GM12865 (cell line): ENCODE results near the gene PSMD7.
"Not testable (repeated sequence)": the region's sequence is repeated elsewhere in the genome, so short reads cannot be mapped to it uniquely, and the experiment has no call there.

Experiments
- DNase-seq: peaks from one replicate; pipeline ENCODE4 v3.0.0; 2010; ENCODE audit warnings: low read depth
- H3K4me3 ChIP-seq: 2 replicates; pipeline ENCODE4 v1.5.1; 2011; ENCODE audit warnings: mild to moderate bottlenecking, low read depth, low read length, control low read depth
- TF ChIP-seq, protein P1 (sequence below): IDR thresholded peaks from 2 replicates; pipeline ENCODE4 v1.5.1; 2011; ENCODE audit warnings: low read length, control low read depth, low read depth, inconsistent platforms; ENCODE audit not compliant: insufficient read depth; ENCODE audit errors: missing control alignments

PSMD7 gene

DNA sequence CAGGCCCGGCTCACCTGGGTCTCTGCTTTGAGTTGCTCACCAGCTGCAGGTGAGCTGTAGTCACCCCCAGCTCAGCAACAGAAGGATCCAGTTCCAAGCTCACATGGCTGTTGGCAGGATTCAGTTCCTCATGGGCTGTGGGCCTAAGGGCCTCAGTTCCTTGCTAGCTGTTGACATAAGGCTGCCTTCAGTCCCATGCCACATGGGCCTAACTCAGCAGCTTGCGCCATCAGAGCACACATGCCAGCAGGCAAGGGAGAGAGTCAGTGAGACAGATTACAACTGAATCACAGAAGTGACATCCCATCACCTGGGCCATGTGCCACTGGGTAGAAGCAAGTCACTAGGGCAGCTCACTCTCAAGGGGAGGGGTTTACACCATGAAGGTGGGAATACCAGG is 24.7 kb downstream of the PSMD7 start:
- no peak overlapping the region for H3K4me3 ChIP-seq
- DNase-seq: no peak
- TF ChIP-seq, protein P1, sequence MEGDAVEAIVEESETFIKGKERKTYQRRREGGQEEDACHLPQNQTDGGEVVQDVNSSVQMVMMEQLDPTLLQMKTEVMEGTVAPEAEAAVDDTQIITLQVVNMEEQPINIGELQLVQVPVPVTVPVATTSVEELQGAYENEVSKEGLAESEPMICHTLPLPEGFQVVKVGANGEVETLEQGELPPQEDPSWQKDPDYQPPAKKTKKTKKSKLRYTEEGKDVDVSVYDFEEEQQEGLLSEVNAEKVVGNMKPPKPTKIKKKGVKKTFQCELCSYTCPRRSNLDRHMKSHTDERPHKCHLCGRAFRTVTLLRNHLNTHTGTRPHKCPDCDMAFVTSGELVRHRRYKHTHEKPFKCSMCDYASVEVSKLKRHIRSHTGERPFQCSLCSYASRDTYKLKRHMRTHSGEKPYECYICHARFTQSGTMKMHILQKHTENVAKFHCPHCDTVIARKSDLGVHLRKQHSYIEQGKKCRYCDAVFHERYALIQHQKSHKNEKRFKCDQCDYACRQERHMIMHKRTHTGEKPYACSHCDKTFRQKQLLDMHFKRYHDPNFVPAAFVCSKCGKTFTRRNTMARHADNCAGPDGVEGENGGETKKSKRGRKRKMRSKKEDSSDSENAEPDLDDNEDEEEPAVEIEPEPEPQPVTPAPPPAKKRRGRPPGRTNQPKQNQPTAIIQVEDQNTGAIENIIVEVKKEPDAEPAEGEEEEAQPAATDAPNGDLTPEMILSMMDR: no peak

DNA sequence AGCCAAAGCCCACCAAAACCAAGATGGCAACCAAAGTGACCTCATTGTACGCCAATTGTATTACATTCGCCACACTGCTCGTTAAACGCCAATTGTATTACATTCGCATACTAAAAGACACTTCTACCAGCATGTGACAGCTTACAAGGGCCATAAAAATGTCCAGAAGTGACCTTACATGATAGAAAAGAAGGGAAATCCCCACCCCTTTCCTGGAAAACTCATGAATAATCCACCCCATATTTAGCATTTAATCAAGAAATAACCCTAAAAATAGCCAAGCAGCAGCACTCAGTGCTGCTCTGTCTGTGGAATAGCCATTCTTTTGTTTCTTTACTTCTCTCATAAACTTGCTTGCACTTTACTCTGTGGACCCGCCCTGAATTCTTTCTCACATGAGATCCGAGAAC is 25.7 kb downstream of the PSMD7 start:
- no peak overlapping the region for H3K4me3 ChIP-seq
- DNase-seq: no peak
- TF ChIP-seq, protein P1: no peak

DNA sequence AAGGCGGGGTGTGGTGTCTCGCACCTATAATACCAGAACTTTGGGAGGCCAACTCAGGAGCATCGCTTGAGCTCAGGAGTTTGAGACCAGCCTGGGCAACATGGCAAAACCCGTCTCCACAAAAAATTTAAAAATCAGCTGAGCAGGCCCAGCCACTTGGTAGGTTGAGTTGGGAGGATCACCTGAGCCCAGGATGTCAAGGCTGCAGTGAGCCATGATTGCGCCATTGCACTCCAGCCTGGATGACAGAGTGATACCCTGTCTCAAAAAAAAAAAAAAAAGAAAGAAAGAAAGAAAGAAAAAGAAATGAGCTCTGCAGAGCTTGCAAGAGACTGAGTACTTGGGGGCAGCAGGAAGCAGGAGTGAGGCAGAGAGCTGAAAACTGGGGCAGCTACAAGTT is 28.2 kb downstream of the PSMD7 start:
- not testable (repeated sequence) for H3K4me3 ChIP-seq, DNase-seq

DNA sequence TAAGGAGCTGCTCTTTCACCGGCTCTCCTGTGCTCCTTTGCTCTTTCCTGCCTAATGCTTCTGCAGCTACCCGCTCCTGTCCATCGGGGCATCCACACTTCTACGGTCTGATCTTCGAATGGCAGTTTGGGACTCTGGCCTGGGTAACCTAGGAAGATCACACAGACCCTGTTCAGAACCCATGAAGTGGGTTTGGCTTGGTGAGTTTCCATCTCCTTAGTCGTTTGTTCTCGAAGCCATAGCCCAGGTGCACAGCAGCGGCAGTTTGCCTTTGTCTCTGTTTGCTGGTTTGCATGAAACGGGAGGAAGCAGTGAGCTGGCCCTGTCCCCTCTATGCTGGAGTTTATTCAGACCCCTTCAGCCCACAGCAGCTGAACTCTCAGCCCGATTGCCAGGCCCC is 29.0 kb downstream of the PSMD7 start:
- no peak overlapping the region for H3K4me3 ChIP-seq
- TF ChIP-seq, protein P1: no peak
- no peak for DNase-seq

DNA sequence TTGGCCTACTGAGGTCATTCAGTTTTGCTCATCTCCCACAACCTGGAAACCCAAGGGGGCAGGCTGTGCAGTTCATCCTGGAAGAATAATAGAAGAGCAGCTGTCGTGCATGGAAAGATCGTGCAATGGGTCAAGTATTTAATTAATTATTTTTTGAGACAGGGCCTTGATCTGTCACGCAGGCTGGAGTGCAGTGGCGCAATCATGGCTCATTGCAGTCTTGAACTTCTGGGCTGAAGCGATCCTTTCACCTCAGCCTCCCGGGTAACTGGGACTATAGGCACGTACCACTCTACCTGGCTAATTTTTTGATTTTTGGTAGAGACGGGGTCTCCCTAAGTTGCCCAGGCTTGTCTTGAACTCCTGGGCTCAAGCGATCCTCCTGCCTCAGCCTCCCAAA is 31.7 kb downstream of the PSMD7 start:
- not testable (repeated sequence) for DNase-seq, H3K4me3 ChIP-seq

DNA sequence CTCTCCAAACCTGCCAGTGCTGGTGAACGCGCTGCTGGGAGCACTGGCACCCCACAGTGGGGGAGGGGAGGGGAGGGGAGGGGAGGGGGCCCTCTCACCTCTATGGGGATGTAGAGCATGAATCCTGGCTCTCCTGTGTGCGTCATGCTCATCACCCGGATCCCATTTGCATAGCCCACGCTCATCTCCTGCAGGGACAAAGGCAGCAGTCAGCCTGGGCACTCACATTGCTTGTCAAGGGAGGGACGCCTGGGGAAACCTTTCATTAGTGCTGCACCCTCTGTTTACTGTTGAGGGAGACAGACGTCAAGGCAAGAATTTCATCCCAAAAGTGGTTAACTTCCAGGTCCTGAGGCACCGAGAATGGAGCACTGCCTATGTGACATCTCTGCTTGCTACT is 35.9 kb downstream of the PSMD7 start:
- not testable (repeated sequence) for DNase-seq, H3K4me3 ChIP-seq

DNA sequence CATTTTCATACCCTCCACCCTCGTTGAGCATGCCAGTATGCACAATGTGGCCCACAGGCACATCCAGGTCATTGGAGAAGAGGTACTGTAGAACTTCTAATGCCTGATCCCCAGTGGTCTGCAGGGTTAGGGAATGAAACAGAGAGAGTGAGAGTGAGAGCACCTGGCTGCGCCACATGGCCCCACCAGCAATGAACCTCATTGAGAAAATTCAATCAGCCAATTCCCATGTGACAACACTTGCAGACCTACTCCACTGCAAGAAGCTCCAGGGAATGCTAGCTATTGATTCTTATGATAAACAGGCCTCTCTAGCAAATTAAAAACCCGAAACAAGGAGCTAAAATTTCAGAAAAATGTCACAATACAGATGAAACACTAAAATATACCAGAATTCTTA is 40.9 kb downstream of the PSMD7 start:
- H3K4me3 ChIP-seq, DNase-seq: not testable (repeated sequence)

DNA sequence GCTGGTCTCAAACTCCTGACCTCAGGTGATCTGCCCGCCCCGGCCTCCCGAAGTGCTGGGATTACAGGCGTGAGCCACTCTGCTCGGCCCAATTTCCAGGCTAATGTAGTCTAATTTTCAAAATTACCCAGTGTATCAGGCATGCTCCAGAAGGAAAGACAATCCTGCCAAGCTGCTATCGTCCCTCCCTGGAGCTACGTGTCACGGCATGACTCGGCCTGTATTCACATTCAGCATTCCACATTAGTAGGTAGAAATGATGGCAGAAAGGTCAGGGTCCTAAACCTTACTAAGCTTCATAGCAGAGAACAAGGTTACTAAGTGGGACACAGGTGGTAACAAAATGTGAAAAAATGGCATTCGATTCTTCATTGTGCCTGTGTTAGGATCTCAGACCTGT is 42.6 kb downstream of the PSMD7 start:
- H3K4me3 ChIP-seq, DNase-seq: not testable (repeated sequence)

DNA sequence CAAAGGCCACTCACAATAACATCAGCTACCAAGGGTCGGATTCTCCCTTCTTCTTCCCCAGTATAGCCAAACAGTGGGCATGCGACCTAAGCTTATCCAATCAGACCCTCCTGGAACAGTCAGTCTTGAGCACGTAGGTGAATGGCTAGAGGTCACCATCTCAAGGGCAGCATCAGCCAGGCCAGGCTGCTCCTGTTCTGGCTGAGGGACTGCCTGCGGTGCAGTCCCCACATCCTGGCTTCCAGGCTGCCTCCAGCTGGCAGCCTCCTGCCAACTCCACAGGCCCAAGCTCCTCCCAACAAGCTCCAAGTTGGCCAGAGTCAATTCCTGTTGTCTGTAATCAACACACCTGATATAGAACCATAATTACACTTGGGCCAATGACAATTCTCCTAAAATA is 56.4 kb downstream of the PSMD7 start:
- DNase-seq, H3K4me3 ChIP-seq: not testable (repeated sequence)
